ENCODE data around the gene CLDN15.
"Not testable (repeated sequence)": the region's sequence is repeated elsewhere in the genome, so short reads cannot be mapped to it uniquely, and the experiment has no call there.

Gene CLDN15

DNA sequence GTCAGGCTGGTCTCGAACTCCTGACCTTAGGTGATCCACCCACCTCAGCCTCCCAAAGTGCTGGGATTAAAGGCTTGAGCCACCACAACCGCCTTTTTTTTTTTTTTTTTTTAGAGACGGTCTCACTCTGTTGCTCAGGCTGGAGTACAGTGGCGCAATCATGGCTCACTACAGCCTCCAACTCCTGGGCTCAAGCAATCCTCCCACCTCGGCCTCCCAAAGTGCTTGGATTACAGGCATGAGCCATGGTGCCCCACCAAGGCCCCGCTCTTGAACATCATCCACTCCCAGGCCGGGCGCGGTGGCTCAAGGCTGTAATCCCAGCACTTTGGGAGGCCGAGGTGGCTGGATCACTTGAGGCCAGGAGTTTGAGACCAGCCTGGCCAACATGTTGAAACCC is 38.1 kb downstream of the CLDN15 start:
- DNase-seq (ENCODE audit: low read depth) = not testable (repeated sequence)

DNA sequence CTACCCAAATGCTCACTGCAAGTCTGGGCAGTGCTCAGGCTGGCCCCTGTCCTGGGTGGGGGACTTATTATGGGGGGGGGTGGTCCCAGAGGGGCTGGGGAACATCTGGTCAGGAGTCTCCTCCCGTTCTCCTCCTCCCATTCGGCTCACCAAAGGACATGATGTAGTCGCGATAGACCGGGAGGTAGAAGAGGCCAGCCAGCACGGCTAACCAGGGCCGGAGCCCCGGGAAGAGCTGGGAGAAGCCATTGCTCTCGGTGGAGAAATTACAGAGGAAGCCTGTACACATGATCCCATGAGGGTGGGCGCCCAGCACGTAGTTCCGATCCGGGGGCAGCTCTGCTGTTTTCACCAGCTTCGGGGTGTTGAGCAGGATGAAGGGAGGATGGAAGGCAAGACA is 39.1 kb downstream of the CLDN15 start:
- no peak for DNase-seq (ENCODE audit: low read depth)

DNA sequence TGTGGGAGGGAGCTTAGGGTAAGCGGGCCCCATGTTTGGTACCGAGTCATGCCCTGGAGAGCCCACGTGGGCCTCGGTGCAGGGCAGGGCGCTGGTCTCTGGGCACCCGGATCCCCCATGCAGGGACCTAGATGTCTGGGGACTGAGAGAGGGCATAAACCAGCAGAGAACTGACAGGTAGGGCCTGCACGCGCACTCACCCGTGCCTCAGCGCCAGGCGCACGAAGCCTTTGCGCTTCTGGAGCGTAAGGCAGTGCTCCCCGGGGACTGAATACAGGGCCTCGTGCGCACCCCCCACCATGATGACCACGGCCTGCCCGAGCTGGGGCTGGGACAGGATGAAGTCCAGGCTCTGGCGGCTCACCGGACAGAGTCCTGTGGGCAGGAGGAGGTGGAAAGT is 39.6 kb downstream of the CLDN15 start:
- DNase-seq (ENCODE audit: low read depth) = no peak

DNA sequence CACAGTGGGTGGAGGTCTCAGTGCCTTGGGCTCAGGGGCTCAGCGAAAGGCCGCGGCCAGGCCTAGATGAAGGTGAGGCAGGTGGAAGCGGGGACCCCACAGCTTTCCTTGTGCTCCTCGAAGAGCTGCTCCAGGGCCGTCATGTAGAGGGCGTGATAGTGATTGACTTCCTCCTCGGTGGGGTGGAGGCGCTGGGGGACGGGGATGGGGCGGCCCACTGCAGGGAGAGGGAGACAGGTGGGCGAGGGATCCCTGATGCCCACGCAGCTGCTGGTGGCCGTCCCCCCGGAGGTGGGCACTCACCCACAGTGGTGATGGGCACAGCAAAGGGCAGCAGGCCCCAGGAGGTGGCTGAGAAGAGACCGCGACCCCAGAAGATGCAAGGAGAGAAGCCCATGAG is 41.7 kb downstream of the CLDN15 start:
- DNase-seq (ENCODE audit: low read depth) = no peak

DNA sequence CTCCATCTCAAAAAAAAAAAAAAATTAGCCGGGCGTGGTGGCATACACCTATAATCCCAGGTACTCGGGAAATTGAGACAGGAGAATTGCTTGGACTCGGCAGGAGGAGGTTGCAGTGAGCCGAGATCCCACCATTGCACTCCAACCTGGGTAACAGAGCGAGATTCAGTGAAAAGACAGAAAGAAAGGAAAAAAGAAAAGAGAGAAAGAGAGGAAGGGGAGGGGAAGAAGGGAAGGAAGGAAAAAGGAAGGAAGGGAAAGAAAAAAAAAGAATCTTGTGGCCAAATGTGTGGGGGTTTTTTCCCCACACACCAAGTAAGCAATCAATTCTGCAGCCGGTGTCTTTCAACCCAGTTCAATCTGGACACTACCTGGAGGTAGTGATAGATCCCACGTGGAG is 48.5 kb downstream of the CLDN15 start:
- DNase-seq (ENCODE audit: low read depth) = no peak

DNA sequence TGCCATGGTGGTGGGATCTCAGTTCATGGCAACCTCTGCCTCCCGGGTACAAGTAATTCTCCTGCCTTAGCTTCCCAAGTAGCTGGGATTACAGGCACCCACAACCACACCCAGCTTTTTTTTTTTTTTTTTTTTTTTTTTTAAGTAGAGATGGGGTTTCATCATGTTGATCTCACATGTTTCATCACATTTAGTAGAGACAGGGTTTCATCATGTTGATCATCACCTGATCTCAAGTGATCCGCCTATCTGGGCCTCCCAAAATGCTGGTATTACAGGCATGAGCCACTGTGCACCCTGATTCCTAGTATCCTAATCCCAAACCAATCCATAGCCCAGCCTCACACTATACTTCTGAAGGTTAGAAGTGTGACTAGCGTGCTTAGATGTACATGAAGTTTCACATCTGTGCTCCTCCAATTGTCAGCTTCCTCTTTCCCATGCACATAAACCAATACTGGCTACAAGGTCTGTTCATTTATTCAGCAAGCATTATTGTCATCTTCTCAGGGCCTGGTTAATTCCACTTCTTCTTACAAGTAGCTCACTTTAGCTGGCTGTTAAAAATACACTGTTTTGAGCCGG is 50.7 kb downstream of the CLDN15 start:
- DNase-seq (ENCODE audit: low read depth) = no peak

DNA sequence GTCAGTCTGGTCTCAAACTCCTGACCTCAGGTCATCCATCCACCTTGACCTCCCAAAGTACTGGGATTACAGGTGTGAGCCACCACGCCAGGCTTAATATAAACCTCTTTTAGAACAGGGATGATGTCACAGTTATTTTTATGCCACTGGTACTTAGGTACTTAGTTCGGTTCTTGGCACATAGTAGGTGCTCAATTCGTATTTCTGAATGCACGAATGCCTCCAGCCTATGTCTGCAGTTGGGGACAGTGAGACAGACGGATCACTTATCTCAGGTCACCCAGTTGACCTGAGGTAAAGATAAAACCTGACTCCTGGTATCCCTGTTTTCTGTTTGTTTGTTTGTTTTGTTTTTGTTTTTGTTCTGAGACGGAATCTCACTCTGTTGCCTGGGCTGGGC is 51.4 kb downstream of the CLDN15 start:
- DNase-seq (ENCODE audit: low read depth) = no peak

DNA sequence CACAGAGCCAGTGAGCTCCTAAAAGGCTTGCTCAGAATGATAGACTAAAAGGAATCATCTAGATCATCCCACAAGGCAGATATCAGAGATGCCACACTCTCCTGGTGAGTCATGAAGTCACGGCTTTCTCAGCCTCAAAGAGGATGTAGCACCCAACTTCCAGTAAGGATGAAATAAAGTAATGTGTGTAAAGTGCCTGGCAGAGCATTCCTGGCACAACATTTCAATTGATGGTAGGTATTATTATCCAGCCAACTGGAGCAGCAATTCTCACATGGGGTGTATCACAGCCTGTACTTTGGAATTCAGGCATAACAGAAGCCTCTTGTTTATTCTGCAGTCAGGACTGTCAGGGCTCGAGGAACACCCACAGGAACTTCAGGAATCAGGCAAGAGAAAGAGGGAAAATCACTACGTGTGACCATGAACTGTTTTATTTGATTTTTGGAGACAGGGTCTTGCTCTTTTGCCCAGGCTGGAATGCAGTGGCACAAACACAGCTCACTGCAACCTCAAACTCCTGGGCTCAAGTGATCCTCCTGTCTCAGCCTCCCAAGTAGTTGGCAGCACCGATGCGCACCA is 52.3 kb downstream of the CLDN15 start:
- DNase-seq (ENCODE audit: low read depth) = no peak
